IMR-90 (cell line): Measurements from ENCODE around the gene ANKRD31. TPM values are rescaled to one million over a fixed set of nuclear protein-coding genes. Genes with fewer than 3 reads are reported as not detected.

Experiments used
- ATAC-seq: fragments of 200-7000 bp; cut with Tn5 transposase; 2 replicates; pipeline ENCODE4 v1.9.1; 2020; ENCODE audit warnings: low read depth, mild to moderate bottlenecking, moderate library complexity
- BruUV-seq: library from RNA; stranded (reverse); fragments of 400-500 nt; replicated peaks from 2 replicates; lab custom pipeline; 2021; lab: Mats Ljungman, UMichigan
- CTCF ChIA-PET: fragments of 300-600 bp; formaldehyde crosslinking; extraction: SDS; loops from one replicate; lab custom pipeline; 2021; ENCODE audit warnings: antibody characterized with exemption; lab: Yijun Ruan, JAX
- POLR2A ChIA-PET: fragments of 300-600 bp; sonication (Branson Sonifier 250); formaldehyde crosslinking; loops from one replicate; lab custom pipeline; 2022; ENCODE audit warnings: antibody characterized with exemption; ENCODE audit not compliant: unreplicated experiment; lab: Charles Lee
- DNase-seq: peaks from one replicate; pipeline ENCODE4 v3.0.0; 2013
- H2AFZ ChIP-seq: replicated peaks from 2 replicates; pipeline ENCODE3; 2013; ENCODE audit warnings: low read length, mild to moderate bottlenecking; ENCODE audit not compliant: poor library complexity
- H2AK5ac ChIP-seq: 2 replicates; pipeline ENCODE4 v1.6.1; 2013; ENCODE audit warnings: low read depth, low read length, inconsistent platforms
- H2AK9ac ChIP-seq: replicated peaks from 2 replicates; pipeline ENCODE3; 2013; ENCODE audit warnings: mild to moderate bottlenecking, low read depth, low read length, moderate library complexity; ENCODE audit not compliant: poor library complexity
- H2BK120ac ChIP-seq: 2 replicates; pipeline ENCODE4 v1.6.1; 2013; ENCODE audit warnings: low read depth, low read length, inconsistent platforms
- H2BK15ac ChIP-seq: 3 replicates; pipeline ENCODE4 v1.6.1; 2013; ENCODE audit warnings: low read depth, low read length, inconsistent platforms
- H2BK20ac ChIP-seq: 2 replicates; pipeline ENCODE4 v1.6.1; 2013; ENCODE audit warnings: low read depth, mild to moderate bottlenecking, inconsistent platforms, low read length, moderate library complexity
- H2BK5ac ChIP-seq: 2 replicates; pipeline ENCODE4 v1.6.1; 2013; ENCODE audit warnings: mild to moderate bottlenecking, low read depth, low read length, inconsistent platforms; ENCODE audit not compliant: poor library complexity, severe bottlenecking
- H3K14ac ChIP-seq: replicated peaks from 2 replicates; pipeline ENCODE4 v1.6.1; 2013; ENCODE audit warnings: low read depth, low read length, inconsistent platforms
- H3K18ac ChIP-seq: 2 replicates; pipeline ENCODE4 v1.6.1; 2013; ENCODE audit warnings: low read depth, low read length, control low read depth
- H3K23ac ChIP-seq: 2 replicates; pipeline ENCODE4 v1.6.1; 2013; ENCODE audit warnings: low read depth, low read length, inconsistent platforms
- H3K27ac ChIP-seq: 2 replicates; pipeline ENCODE4 v1.5.1; 2013; ENCODE audit warnings: mild to moderate bottlenecking, control low read depth, low read length; ENCODE audit not compliant: insufficient read depth
- H3K27me3 ChIP-seq: 2 replicates; pipeline ENCODE4 v1.6.1; 2013; ENCODE audit warnings: low read length; ENCODE audit not compliant: control insufficient read depth, insufficient read depth
- H3K36me3 ChIP-seq: 2 replicates; pipeline ENCODE4 v1.6.1; 2013; ENCODE audit warnings: low read length, mixed read lengths; ENCODE audit not compliant: control insufficient read depth, insufficient read depth
- H3K4ac ChIP-seq: 2 replicates; pipeline ENCODE4 v1.6.1; 2013; ENCODE audit warnings: low read depth, low read length, inconsistent platforms
- H3K4me1 ChIP-seq: 2 replicates; pipeline ENCODE4 v1.6.1; 2013; ENCODE audit warnings: low read length, mixed read lengths; ENCODE audit not compliant: control insufficient read depth, insufficient read depth
- H3K4me2 ChIP-seq: 2 replicates; pipeline ENCODE4 v1.6.1; 2013; ENCODE audit warnings: low read depth, mild to moderate bottlenecking, control low read depth, low read length, moderate library complexity
- H3K4me3 ChIP-seq: 2 replicates; pipeline ENCODE4 v1.5.1; 2013; ENCODE audit warnings: low read depth, mild to moderate bottlenecking, control low read depth, low read length, moderate library complexity; ENCODE audit not compliant: insufficient read depth
- H3K56ac ChIP-seq: 2 replicates; pipeline ENCODE4 v1.6.1; 2013; ENCODE audit warnings: low read length, inconsistent platforms; ENCODE audit not compliant: insufficient read depth; ENCODE audit errors: extremely low read depth
- H3K79me1 ChIP-seq, 2 experiments: 2 replicates each; pipeline ENCODE4 v1.6.1; 2013; ENCODE audit warnings: low read length in 2 of 2, inconsistent platforms in 1 of 2, low read depth in 1 of 2
- H3K9ac ChIP-seq: 2 replicates; pipeline ENCODE4 v1.6.1; 2013; ENCODE audit warnings: low read depth, low read length, control low read depth
- H3K9me1 ChIP-seq: 2 replicates; pipeline ENCODE4 v1.6.1; 2013; ENCODE audit warnings: low read length, inconsistent platforms; ENCODE audit not compliant: insufficient read depth
- H3K9me3 ChIP-seq: 2 replicates; pipeline ENCODE4 v1.6.1; 2013; ENCODE audit warnings: low read length; ENCODE audit not compliant: control insufficient read depth, insufficient read depth
- H4K20me1 ChIP-seq: 2 replicates; pipeline ENCODE4 v1.6.1; 2013; ENCODE audit warnings: low read length, inconsistent platforms; ENCODE audit not compliant: insufficient read depth
- H4K5ac ChIP-seq: 2 replicates; pipeline ENCODE4 v1.6.1; 2013; ENCODE audit warnings: mild to moderate bottlenecking, low read depth, low read length, control low read depth
- H4K8ac ChIP-seq, 2 experiments: 2 replicates each; pipeline ENCODE4 v1.6.1; 2013; ENCODE audit warnings: low read depth in 2 of 2, low read length in 2 of 2, control low read depth in 1 of 2, inconsistent platforms in 1 of 2
- H4K91ac ChIP-seq: 2 replicates; pipeline ENCODE4 v1.6.1; 2013; ENCODE audit warnings: low read depth, low read length, inconsistent platforms; ENCODE audit not compliant: insufficient read depth
- CHD1 ChIP-seq: IDR thresholded peaks from 2 replicates; pipeline ENCODE4 v1.6.1; 2012; ENCODE audit warnings: low read depth, low read length, improper control_type of control experiment
- MXI1 ChIP-seq: IDR thresholded peaks from 2 replicates; pipeline ENCODE4 v1.6.1; 2012; ENCODE audit warnings: low read depth, mild to moderate bottlenecking, low read length, moderate library complexity, borderline replicate concordance
- NFE2L2 ChIP-seq: fragments of 150-350 bp; IDR thresholded peaks from 2 replicates; pipeline ENCODE4 v1.6.1; 2016; ENCODE audit warnings: low read depth, mild to moderate bottlenecking, low read length
- RFX5 ChIP-seq: IDR thresholded peaks from 2 replicates; pipeline ENCODE4 v1.8.0; 2012; ENCODE audit warnings: low read depth, mild to moderate bottlenecking, low read length, moderate library complexity
- SMC3 ChIP-seq: fragments of 150-350 bp; IDR thresholded peaks from 2 replicates; pipeline ENCODE4 v1.6.1; 2016; ENCODE audit warnings: low read depth, mild to moderate bottlenecking, antibody characterized with exemption, low read length, moderate library complexity
- USF2 ChIP-seq: fragments of 150-350 bp; IDR thresholded peaks from 2 replicates; pipeline ENCODE4 v1.6.1; 2017; ENCODE audit warnings: mild to moderate bottlenecking, antibody characterized with exemption, low read length, low read depth
- WGBS, 2 experiments: methylation state at CpG; one replicate each; pipeline versions ENCODE4 v1.1.5 to v1.1.7; 2013; ENCODE audit warnings: missing lambda C conversion rate in 2 of 2; ENCODE audit not compliant: insufficient read length in 1 of 2; ENCODE audit errors: extremely low coverage in 2 of 2; 5-methylcytosine and 5-hydroxymethylcytosine counted together
- dilution Hi-C: fragments of 300-500 bp; cut with HindIII; formaldehyde crosslinking; loops from one replicate; pipeline ENCODE4 v1.14.3; 2018; ENCODE audit warnings: low sequenced_read_pairs; ENCODE audit not compliant: unreplicated experiment
- in situ Hi-C: fragments of 300-500 bp; cut with MboI; formaldehyde crosslinking; loops from 3 replicates; pipeline ENCODE4 v1.14.3; 2019; ENCODE audit warnings: low sequenced_read_pairs, inconsistent platforms, mixed read lengths
- intact Hi-C: fragments of 100-400 bp; cut with micrococcal nuclease; formaldehyde crosslinking; loops from 2 replicates; pipeline ENCODE4 v1.10.0; 2022
- polyA plus RNA-seq, 3 experiments: library from polyadenylated mRNA; depleted of rRNA; stranded (reverse); fragments of >200 nt; gene quantifications; 2 replicates each; pipeline ENCODE4 v1.2.3, GENCODE V29; 2012; ENCODE audit warnings: low replicate concordance in 1 of 3
- total RNA-seq: library from RNA; depleted of rRNA; stranded (reverse); fragments of >200 nt; gene quantifications from 2 replicates; pipeline ENCODE4 v1.2.3, GENCODE V29; 2012
- TF ChIP-seq, protein P1 (sequence below): fragments of 150-350 bp; IDR thresholded peaks from 2 replicates; pipeline ENCODE4 v1.6.1; 2016; ENCODE audit warnings: low read depth, mild to moderate bottlenecking, low read length, moderate library complexity, borderline replicate concordance

The ANKRD31 gene
- total and polyA plus RNA-seq, 2 of the 4 experiments (the other 2 are of a cell fraction): under 0.01 to 0.02 TPM

- ATAC-seq (no peak), DNase-seq (no peak)
- Histone ChIP-seq H3K9me1 (peaks cover 11% of the 10 kb centered on the region; the same call in 1 of the 2 replicates), H2AFZ (no peak overlapping the region), H3K4me3 (no peak overlapping the region), H3K23ac (no peak overlapping the region), H2AK5ac (no peak overlapping the region), H3K4me1 (peaks cover 9% of the 10 kb centered on the region), H3K9ac (no peak overlapping the region), H3K27ac (no peak overlapping the region), H3K27me3 (no peaks in the 10 kb centered on the region), H4K91ac (no peak overlapping the region), H4K20me1 (no peaks in the 10 kb centered on the region), H2BK15ac (no peak overlapping the region), H3K18ac (no peak overlapping the region), H2BK5ac (no peak overlapping the region), H4K5ac (no peak overlapping the region), H3K56ac (no peak overlapping the region), H3K79me1 (peaks cover 0 to 30% of the 10 kb centered on the region in 2 experiments; a peak in 2 of 4 replicates), H3K4ac (no peak overlapping the region), H3K9me3 (no peaks in the 10 kb centered on the region), H2AK9ac (no peak overlapping the region), H2BK20ac (no peak overlapping the region), H4K8ac (no peak overlapping the region), H3K36me3 (peaks cover 9% of the 10 kb centered on the region), H2BK120ac (no peak overlapping the region), H3K14ac (no peak overlapping the region), H3K4me2 (no peak overlapping the region)
- CTCF ChIA-PET: no interaction called here
- no TSS peak for BruUV-seq
- intact Hi-C loops (no loop called here), dilution Hi-C loops (no loop called here), in situ Hi-C loops (no loop called here)
- WGBS, 2 experiments: no CpG with 5 or more reads among the region's 7 CpGs
- TF ChIP-seq RFX5: no peak
- no peak for TF ChIP-seq NFE2L2
- no peak for TF ChIP-seq CHD1
- no peak for TF ChIP-seq MXI1
- TF ChIP-seq, protein P1, sequence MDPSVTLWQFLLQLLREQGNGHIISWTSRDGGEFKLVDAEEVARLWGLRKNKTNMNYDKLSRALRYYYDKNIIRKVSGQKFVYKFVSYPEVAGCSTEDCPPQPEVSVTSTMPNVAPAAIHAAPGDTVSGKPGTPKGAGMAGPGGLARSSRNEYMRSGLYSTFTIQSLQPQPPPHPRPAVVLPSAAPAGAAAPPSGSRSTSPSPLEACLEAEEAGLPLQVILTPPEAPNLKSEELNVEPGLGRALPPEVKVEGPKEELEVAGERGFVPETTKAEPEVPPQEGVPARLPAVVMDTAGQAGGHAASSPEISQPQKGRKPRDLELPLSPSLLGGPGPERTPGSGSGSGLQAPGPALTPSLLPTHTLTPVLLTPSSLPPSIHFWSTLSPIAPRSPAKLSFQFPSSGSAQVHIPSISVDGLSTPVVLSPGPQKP: no peak
- no peak for TF ChIP-seq USF2
- no peak for TF ChIP-seq SMC3
- POLR2A ChIA-PET: no interaction called here
Measured at GRCh38 chr5:75043633-75044264, 192.9 kb downstream of the ANKRD31 start.
